IMR-90 (cell line): ENCODE results near the gene MRM2. TPM values are rescaled to one million over a fixed set of nuclear protein-coding genes. Genes with fewer than 3 reads are reported as not detected.

Source experiments
- ATAC-seq: fragments of 200-7000 bp; cut with Tn5 transposase; 2 replicates; pipeline ENCODE4 v1.9.1; 2020; ENCODE audit warnings: low read depth, mild to moderate bottlenecking, moderate library complexity
- BruUV-seq: library from RNA; stranded (reverse); fragments of 400-500 nt; replicated peaks from 2 replicates; lab custom pipeline; 2021; lab: Mats Ljungman, UMichigan
- CTCF ChIA-PET: fragments of 300-600 bp; formaldehyde crosslinking; extraction: SDS; loops from one replicate; lab custom pipeline; 2021; ENCODE audit warnings: antibody characterized with exemption; lab: Yijun Ruan, JAX
- POLR2A ChIA-PET: fragments of 300-600 bp; sonication (Branson Sonifier 250); formaldehyde crosslinking; loops from one replicate; lab custom pipeline; 2022; ENCODE audit warnings: antibody characterized with exemption; ENCODE audit not compliant: unreplicated experiment; lab: Charles Lee
- DNase-seq: peaks from one replicate; pipeline ENCODE4 v3.0.0; 2013
- H2AFZ ChIP-seq: replicated peaks from 2 replicates; pipeline ENCODE3; 2013; ENCODE audit warnings: low read length, mild to moderate bottlenecking; ENCODE audit not compliant: poor library complexity
- H2AK5ac ChIP-seq: 2 replicates; pipeline ENCODE4 v1.6.1; 2013; ENCODE audit warnings: low read depth, low read length, inconsistent platforms
- H2AK9ac ChIP-seq: replicated peaks from 2 replicates; pipeline ENCODE3; 2013; ENCODE audit warnings: mild to moderate bottlenecking, low read depth, low read length, moderate library complexity; ENCODE audit not compliant: poor library complexity
- H2BK120ac ChIP-seq: 2 replicates; pipeline ENCODE4 v1.6.1; 2013; ENCODE audit warnings: low read depth, low read length, inconsistent platforms
- H2BK15ac ChIP-seq: 3 replicates; pipeline ENCODE4 v1.6.1; 2013; ENCODE audit warnings: low read depth, low read length, inconsistent platforms
- H2BK20ac ChIP-seq: 2 replicates; pipeline ENCODE4 v1.6.1; 2013; ENCODE audit warnings: low read depth, mild to moderate bottlenecking, inconsistent platforms, low read length, moderate library complexity
- H2BK5ac ChIP-seq: 2 replicates; pipeline ENCODE4 v1.6.1; 2013; ENCODE audit warnings: mild to moderate bottlenecking, low read depth, low read length, inconsistent platforms; ENCODE audit not compliant: poor library complexity, severe bottlenecking
- H3K14ac ChIP-seq: replicated peaks from 2 replicates; pipeline ENCODE4 v1.6.1; 2013; ENCODE audit warnings: low read depth, low read length, inconsistent platforms
- H3K18ac ChIP-seq: 2 replicates; pipeline ENCODE4 v1.6.1; 2013; ENCODE audit warnings: low read depth, low read length, control low read depth
- H3K23ac ChIP-seq: 2 replicates; pipeline ENCODE4 v1.6.1; 2013; ENCODE audit warnings: low read depth, low read length, inconsistent platforms
- H3K27ac ChIP-seq: 2 replicates; pipeline ENCODE4 v1.5.1; 2013; ENCODE audit warnings: mild to moderate bottlenecking, control low read depth, low read length; ENCODE audit not compliant: insufficient read depth
- H3K27me3 ChIP-seq: 2 replicates; pipeline ENCODE4 v1.6.1; 2013; ENCODE audit warnings: low read length; ENCODE audit not compliant: control insufficient read depth, insufficient read depth
- H3K36me3 ChIP-seq: 2 replicates; pipeline ENCODE4 v1.6.1; 2013; ENCODE audit warnings: low read length, mixed read lengths; ENCODE audit not compliant: control insufficient read depth, insufficient read depth
- H3K4ac ChIP-seq: 2 replicates; pipeline ENCODE4 v1.6.1; 2013; ENCODE audit warnings: low read depth, low read length, inconsistent platforms
- H3K4me1 ChIP-seq: 2 replicates; pipeline ENCODE4 v1.6.1; 2013; ENCODE audit warnings: low read length, mixed read lengths; ENCODE audit not compliant: control insufficient read depth, insufficient read depth
- H3K4me2 ChIP-seq: 2 replicates; pipeline ENCODE4 v1.6.1; 2013; ENCODE audit warnings: low read depth, mild to moderate bottlenecking, control low read depth, low read length, moderate library complexity
- H3K4me3 ChIP-seq: 2 replicates; pipeline ENCODE4 v1.5.1; 2013; ENCODE audit warnings: low read depth, mild to moderate bottlenecking, control low read depth, low read length, moderate library complexity; ENCODE audit not compliant: insufficient read depth
- H3K56ac ChIP-seq: 2 replicates; pipeline ENCODE4 v1.6.1; 2013; ENCODE audit warnings: low read length, inconsistent platforms; ENCODE audit not compliant: insufficient read depth; ENCODE audit errors: extremely low read depth
- H3K79me1 ChIP-seq, 2 experiments: 2 replicates each; pipeline ENCODE4 v1.6.1; 2013; ENCODE audit warnings: low read length in 2 of 2, inconsistent platforms in 1 of 2, low read depth in 1 of 2
- H3K9ac ChIP-seq: 2 replicates; pipeline ENCODE4 v1.6.1; 2013; ENCODE audit warnings: low read depth, low read length, control low read depth
- H3K9me1 ChIP-seq: 2 replicates; pipeline ENCODE4 v1.6.1; 2013; ENCODE audit warnings: low read length, inconsistent platforms; ENCODE audit not compliant: insufficient read depth
- H3K9me3 ChIP-seq: 2 replicates; pipeline ENCODE4 v1.6.1; 2013; ENCODE audit warnings: low read length; ENCODE audit not compliant: control insufficient read depth, insufficient read depth
- H4K20me1 ChIP-seq: 2 replicates; pipeline ENCODE4 v1.6.1; 2013; ENCODE audit warnings: low read length, inconsistent platforms; ENCODE audit not compliant: insufficient read depth
- H4K5ac ChIP-seq: 2 replicates; pipeline ENCODE4 v1.6.1; 2013; ENCODE audit warnings: mild to moderate bottlenecking, low read depth, low read length, control low read depth
- H4K8ac ChIP-seq, 2 experiments: 2 replicates each; pipeline ENCODE4 v1.6.1; 2013; ENCODE audit warnings: low read depth in 2 of 2, low read length in 2 of 2, control low read depth in 1 of 2, inconsistent platforms in 1 of 2
- H4K91ac ChIP-seq: 2 replicates; pipeline ENCODE4 v1.6.1; 2013; ENCODE audit warnings: low read depth, low read length, inconsistent platforms; ENCODE audit not compliant: insufficient read depth
- MAFK ChIP-seq: IDR thresholded peaks from 2 replicates; pipeline ENCODE4 v1.6.1; 2012; ENCODE audit warnings: low read depth, low read length, improper control_type of control experiment
- POLR2A ChIP-seq: IDR thresholded peaks from 2 replicates; pipeline ENCODE4 v1.6.1; 2012; ENCODE audit warnings: mild to moderate bottlenecking, low read depth, low read length
- WGBS, 2 experiments: methylation state at CpG; one replicate each; pipeline versions ENCODE4 v1.1.5 to v1.1.7; 2013; ENCODE audit warnings: missing lambda C conversion rate in 2 of 2; ENCODE audit not compliant: insufficient read length in 1 of 2; ENCODE audit errors: extremely low coverage in 2 of 2; 5-methylcytosine and 5-hydroxymethylcytosine counted together
- dilution Hi-C: fragments of 300-500 bp; cut with HindIII; formaldehyde crosslinking; loops from one replicate; pipeline ENCODE4 v1.14.3; 2018; ENCODE audit warnings: low sequenced_read_pairs; ENCODE audit not compliant: unreplicated experiment
- in situ Hi-C: fragments of 300-500 bp; cut with MboI; formaldehyde crosslinking; loops from 3 replicates; pipeline ENCODE4 v1.14.3; 2019; ENCODE audit warnings: low sequenced_read_pairs, inconsistent platforms, mixed read lengths
- intact Hi-C: fragments of 100-400 bp; cut with micrococcal nuclease; formaldehyde crosslinking; loops from 2 replicates; pipeline ENCODE4 v1.10.0; 2022
- polyA plus RNA-seq, 3 experiments: library from polyadenylated mRNA; depleted of rRNA; stranded (reverse); fragments of >200 nt; gene quantifications; 2 replicates each; pipeline ENCODE4 v1.2.3, GENCODE V29; 2012; ENCODE audit warnings: low replicate concordance in 1 of 3
- total RNA-seq: library from RNA; depleted of rRNA; stranded (reverse); fragments of >200 nt; gene quantifications from 2 replicates; pipeline ENCODE4 v1.2.3, GENCODE V29; 2012

Gene MRM2
- total and polyA plus RNA-seq, 2 of the 4 experiments (the other 2 are of a cell fraction): 19.1 to 23.8 TPM

DNA sequence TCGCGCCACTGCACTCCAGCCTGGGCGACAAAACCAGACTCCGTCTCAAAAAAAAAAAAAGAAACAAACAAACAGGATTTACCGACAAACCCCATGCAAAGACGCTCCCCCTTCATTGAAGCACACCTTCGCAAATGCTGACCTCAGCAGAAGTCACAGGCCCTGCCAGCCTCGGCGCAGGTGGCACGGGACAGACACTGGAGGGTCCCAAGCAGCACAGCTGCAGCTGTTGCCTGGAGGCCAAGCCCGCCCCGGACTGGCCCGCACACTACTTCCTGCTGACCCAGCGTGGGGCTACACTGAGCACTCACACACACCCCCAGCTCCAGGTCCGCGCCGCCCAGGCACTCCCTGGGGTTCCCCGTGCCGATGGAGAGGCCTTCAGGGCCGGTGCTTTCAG, 41.1 kb upstream of the MRM2 start:
- no TSS peak for BruUV-seq
- no peak overlapping the region for H3K9ac ChIP-seq
- no peak for ATAC-seq
- no peak overlapping the region for H3K4me3 ChIP-seq
- in situ Hi-C loops: no loop called here
- no peaks in the 10 kb centered on the region for H3K27me3 ChIP-seq
- intact Hi-C loops: no loop called here
- H4K20me1 ChIP-seq: peaks cover 12% of the 10 kb centered on the region
- dilution Hi-C loops: no loop called here
- no peak overlapping the region for H2BK20ac ChIP-seq
- peak overlapping the region; percentile 41 for H2AFZ ChIP-seq
- H2BK120ac ChIP-seq: no peak overlapping the region
- H3K79me1 ChIP-seq: peaks cover 13 to 55% of the 10 kb centered on the region in 2 experiments
- no peak overlapping the region for H3K14ac ChIP-seq
- peaks cover 7% of the 10 kb centered on the region; the same call in 1 of the 2 replicates for H3K4me1 ChIP-seq
- ChIA-PET CTCF (no interaction called here), POLR2A (no interaction called here)
- no peak overlapping the region for H3K4me2 ChIP-seq
- H2BK15ac ChIP-seq: no peak overlapping the region
- no peaks in the 10 kb centered on the region for H3K36me3 ChIP-seq
- no peak overlapping the region for H3K4ac ChIP-seq
- peaks cover 3% of the 10 kb centered on the region for H3K9me1 ChIP-seq
- TF ChIP-seq MAFK (peak; percentile 94), POLR2A (no peak)
- no peak overlapping the region for H2AK9ac ChIP-seq
- H3K27ac ChIP-seq: no peak overlapping the region
- H3K56ac ChIP-seq: no peak overlapping the region
- 96% methylated on average over 5 of the region's 20 CpGs; no CpG with 5 or more reads in 1 of the 2 experiments for WGBS, 2 experiments
- H4K8ac ChIP-seq: no peak overlapping the region
- H4K91ac ChIP-seq: no peak overlapping the region
- DNase-seq: no peak
- H4K5ac ChIP-seq: no peak overlapping the region
- H2BK5ac ChIP-seq: no peak overlapping the region
- H3K18ac ChIP-seq: no peak overlapping the region
- H3K23ac ChIP-seq: no peak overlapping the region
- H3K9me3 ChIP-seq: no peaks in the 10 kb centered on the region
- no peak overlapping the region for H2AK5ac ChIP-seq
